M059J (cell line): ENCODE results near the gene PNMT. TPM values are rescaled to one million over a fixed set of nuclear protein-coding genes. Genes with fewer than 3 reads are reported as not detected.
A peak's percentile ranks its signal among the peaks of the same experiment; 100 is the strongest.

Experiments used
- DNase-seq: peaks from one replicate; pipeline ENCODE4 v3.0.0-alpha.2; 2012; ENCODE audit warnings: low read depth
- total RNA-seq: library from RNA; depleted of rRNA; stranded (reverse); fragments of >200 nt; shearing (Covaris generic); gene quantifications from 2 replicates; pipeline ENCODE4 v1.2.3, GENCODE V29; 2014

Gene PNMT
- total RNA-seq, 1 experiment from 2014 or later, result not detected

DNA sequence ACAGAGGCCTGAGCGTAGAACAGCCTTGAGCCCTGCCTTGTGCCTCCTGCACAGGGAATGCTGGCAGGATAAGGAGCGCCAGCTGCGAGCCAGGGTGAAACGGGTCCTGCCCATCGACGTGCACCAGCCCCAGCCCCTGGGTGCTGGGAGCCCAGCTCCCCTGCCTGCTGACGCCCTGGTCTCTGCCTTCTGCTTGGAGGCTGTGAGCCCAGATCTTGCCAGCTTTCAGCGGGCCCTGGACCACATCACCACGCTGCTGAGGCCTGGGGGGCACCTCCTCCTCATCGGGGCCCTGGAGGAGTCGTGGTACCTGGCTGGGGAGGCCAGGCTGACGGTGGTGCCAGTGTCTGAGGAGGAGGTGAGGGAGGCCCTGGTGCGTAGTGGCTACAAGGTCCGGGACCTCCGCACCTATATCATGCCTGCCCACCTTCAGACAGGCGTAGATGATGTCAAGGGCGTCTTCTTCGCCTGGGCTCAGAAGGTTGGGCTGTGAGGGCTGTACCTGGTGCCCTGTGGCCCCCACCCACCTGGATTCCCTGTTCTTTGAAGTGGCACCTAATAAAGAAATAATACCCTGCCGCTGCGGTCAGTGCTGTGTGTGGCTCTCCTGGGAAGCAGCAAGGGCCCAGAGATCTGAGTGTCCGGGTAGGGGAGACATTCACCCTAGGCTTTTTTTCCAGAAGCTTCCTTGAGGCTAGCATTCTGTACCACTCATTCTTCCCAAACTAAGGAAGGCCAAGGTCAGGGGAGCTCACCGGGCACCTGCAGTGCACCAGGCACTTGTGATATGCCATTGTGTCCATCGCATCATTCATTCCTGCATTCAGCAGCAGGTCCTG is 1.9 kb downstream of the PNMT start:
- DNase-seq, result no peak

DNA sequence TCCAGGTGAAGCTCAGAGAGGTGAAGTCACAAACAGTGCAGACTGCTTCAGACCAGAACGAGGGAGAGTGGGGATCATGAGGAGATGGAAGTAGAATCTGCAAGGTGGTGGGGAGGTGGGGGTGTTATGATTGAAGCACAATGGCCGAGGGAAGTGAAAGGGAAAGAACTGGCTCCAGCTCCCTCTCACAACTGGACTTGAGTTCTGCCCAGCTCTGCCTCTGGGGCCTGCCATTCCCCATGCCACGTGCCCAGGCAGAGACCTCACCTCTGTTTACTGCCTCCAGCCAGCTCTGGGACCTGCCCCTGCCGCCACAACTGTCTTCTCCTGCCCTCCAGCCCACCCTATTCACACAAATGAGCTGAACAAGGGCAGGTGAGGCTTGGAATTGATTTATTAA is 2.5 kb downstream of the PNMT start:
- DNase-seq, result no peak

DNA sequence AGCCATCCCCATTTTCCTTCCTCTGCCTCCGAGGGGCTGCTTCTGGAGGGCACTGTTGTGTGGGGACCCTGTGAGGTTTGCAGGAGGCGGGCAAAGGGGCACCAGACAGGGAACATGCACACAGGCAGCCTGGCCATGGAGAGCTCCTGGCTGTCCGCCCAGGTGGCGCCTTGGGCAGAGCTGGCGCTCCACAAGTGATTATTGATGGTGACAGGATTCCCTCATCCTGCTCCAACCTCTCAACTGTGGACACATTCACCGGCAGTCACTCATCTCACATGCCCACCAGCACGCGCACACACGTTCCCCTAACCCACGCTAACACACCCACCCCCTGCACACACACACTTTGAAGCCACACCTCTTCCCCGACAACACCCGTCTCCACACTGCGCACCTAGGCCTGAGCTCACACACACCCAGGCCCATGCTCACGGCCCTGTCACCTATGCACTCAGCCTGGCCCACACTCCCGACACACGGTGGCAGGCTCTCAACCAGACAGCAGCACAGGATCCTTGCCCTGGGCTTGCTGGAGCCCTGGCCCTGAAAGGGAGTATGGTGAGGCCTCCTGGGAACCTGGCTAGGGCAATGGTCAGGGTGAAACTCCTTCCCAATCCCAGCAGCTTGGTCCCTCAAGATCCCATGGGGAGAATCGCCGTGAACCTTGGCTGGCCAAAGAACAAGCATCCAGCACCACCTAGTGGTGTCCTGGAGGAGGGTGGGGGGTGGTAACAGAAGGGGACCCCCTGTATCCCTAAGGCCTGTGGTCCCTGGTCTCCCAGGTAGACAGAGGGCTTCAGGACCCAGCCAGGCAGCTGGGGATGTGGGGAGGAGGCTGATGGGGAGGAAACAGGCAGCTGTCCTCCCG is 3.6 kb downstream of the PNMT start:
- peak; percentile 42 for DNase-seq

DNA sequence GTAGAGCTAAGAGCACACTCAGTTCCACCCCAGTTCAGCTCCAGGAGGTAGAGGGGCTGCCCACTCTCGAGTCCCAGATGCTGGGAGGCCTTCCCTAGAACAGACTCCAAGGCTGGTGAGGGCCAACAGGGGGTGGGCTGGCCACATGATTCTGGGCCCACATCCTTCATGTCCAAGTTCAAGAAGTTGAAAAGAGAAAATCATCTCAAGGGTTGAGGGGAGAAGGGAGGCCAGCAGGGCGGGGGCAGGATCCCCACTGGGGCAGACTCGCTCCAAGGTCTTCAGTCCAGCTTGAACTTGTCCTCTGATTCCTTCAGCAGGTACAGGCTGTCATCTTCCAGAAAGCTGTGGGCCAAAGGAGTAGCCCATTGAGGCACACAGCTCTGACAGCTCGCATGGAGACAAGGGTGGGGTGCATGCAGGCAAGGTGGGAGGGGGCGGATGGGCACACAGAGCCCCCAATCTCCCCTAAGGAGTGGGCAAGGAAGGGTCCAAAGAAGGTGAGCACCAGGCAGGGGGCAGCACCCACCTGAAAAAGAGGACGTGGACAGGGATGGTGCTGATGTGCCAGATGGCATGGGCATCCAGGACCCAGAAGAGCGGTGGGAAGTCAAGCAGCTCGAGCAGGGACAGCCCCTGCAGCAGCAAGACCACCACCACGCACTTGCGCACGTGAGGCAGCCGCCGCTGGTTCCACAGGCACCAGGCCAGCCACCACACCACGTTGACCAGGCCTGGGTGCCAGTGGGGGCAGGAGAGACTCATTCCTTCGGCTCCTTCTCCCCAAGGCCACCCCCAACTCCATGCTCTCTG is 4.5 kb downstream of the PNMT start:
- no peak for DNase-seq

DNA sequence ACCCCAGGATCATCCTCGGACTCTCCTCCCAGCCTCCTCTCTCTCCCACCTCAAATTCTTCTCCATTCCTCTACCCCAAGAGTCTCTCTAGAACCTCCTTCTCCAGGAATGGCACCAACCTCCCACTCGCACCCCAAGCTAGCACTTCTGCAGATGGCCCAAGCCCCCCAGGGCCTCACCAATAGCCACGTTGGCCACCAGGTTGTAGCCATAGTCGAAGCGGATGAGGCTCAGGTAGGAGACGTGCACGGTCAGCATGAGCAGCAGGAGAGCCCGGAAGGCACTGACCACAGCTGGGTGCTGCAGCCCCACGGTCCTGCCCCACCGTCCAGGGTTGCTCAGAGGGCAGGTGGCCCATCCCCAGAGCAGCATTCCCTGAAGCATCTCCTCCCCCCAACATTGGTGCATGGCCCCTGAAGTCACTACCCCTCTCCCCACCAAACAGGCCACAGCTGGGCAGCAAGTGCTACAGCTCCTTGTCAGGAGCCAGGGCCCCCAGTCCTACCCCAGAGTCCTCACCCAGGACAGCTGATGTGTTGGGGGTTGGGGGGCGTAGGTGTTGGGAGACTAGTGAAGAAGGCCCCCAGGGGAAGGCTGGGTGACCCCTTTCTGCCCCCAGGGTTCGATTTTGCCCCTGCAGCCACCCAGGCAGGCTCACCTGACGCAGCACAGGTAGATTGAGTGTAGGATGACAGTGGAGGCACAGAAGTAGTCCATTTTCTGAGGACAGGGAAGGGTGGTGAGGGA is 5.3 kb downstream of the PNMT start:
- DNase-seq, result no peak

DNA sequence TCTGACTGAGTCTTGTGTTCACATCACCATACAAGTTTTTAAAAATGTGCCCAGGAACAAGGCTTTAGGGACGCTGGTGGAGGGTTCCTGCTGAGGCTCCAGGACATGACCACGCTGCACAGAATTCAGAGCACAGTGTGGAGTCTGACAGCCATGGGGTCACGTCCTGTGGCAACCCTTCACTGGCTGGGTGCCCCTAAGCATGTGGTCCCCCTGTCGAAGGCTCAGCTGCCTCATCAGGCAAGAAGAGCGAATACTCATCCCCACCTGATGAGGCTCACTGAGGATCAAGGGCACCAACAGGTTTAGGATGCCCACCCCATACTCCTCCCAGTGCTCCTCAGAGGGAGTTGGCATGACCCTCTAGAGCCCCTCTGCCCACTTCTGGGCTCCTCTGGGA is 5.9 kb downstream of the PNMT start:
- DNase-seq, result no peak

DNA sequence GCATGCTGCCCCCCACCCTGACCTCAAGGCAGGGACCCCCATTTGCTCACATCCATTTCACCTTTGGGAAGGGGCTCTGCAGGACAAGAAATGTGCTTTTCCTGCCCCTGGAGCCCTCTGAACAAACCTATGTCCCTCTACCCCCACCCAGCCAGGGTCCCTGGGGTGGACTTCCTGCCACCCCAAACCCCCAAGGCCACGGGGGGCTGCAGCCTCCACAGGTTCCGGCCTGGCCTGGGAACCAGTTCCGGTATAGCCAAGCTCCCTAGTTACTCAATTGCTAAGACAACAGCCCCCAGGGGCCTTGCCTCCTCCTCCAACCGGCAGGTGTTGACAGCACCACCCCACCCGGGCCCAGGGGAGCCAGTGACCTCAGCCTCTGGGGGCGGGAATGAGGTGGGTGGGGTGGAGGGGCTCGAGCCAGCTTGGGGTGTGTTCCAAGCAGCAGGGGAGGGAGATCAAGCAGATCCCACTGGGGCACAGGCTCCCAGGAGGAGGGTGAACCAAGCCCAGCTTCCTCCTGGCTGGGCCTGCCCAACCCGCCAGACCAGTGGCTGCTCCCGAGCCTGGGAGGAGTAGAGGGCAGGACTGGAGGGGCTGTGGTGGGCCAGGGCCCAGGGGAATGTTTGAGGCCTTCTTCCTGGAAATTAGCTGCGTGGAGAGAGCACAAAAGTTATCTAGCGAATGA is 6.6 kb downstream of the PNMT start:
- DNase-seq, result no peak

DNA sequence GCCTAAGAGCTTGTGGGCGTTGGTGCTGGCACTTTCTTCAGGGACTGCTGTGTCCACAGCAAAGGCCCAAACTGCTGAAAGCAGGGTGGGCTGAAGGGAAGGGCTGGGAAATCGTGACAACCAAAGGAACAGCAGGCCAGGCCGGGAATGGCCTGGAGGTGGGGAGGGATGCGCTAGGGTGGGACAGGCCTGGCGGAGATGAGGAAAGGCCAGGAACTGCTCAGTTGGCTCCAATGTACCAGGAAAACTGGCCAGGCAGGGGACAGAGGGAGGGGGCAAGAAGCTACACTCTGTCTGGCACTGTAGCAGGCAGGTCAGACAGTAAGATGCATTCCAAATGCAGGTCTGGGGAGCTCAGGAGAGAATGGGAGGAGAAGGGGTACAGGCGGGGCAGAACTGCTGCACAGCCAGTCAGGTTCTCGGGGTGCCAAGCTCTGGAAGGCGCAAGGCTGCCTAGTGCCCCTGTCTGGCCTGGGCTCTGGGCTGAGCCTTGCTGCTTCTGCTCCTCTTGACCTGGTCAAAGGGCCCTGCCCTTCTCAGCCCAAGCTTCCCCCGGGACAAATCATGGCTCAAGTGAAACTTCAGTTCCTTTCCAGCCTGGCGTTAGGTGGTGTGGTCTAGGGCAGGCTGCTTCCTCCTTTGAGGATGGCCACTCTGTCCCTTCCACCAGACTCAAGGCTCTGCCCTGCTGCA is 7.3 kb downstream of the PNMT start:
- DNase-seq, result no peak

DNA sequence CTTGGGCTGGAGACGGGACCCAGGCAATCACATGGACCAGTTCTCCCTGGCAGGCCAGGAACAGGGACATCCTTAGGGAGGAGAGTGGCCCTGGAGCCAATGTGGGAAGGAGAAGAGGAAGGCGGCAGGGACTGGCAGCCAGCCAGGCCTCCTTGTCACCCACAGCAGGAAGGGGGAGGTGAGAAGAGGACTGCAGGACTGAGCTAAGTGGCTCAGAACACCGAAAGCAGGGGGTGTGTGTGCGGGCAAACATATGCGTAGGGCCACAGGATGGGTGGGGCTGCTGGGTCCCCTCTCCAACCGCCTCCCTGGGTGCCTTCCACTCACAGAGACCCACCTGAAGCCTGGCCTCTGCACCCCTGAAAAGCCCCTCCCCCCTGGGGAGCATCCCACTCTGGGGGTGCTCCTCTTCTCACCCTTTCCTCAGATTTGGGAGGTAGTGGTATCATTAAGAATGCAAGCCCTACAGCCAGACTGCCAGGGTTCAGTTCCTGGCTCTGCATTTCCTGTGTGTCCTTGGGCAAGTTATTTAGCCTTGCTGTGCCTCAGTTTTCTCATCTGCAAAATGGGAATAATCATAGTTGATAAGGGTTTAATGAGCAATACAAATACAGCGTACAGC is 8.1 kb downstream of the PNMT start:
- peak; percentile 42 for DNase-seq

DNA sequence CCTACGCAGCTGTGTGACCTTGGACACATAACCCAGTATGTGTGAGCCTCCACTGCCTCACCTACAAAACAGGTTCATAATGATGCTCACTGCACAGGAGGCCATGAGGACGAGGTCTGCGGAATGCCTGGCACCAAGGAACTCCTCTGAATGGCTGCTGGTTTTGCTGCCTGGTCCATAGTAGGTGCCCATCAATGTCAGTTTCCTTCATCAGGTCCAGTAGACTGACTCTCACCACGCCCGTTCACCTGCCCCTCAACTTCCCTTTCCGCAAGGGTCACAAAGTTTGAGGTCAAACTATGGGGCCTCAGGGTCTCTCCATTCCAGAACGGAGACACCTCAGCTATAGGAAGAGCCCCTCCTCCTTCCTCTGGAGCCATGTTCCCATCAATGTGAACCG is 8.8 kb downstream of the PNMT start:
- DNase-seq, result no peak

DNA sequence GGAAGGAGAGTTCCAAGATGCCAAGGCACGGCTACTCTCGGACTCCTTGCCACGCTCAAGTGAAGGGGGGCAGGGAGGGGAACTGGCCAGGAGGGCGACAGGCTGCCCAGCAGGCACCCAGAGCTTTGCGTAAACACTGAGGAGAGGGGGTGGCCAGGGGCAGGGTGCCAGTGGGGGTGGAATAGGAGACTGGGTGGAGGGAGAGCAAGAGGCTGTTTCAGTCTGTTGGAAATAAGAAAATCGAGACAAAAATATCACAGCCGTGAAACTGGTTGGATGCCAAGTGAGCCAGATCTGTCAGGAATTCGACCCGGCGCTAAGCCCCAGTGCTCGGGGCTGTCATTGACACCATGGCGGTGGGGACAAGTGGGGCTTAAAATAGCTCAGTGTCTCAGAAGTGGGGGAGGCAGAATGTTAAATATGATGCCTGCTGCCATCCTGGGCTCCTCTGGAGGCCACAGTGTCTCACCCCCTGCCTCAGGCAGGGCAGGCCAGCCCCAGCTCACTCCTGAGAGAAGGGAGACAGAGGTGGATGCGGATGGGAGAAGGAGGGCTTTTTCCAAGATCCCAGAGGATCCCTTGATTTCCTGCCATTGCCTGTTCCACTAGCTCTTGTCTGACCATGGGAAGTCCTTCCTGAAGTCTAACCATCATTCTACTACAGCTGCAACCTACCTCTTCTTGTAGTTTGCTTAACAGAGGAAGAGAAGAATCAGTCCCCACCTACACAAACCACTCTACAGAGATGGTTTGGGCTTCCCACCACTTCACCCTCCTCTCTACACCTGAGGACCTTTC is 9.5 kb downstream of the PNMT start:
- DNase-seq, result no peak

DNA sequence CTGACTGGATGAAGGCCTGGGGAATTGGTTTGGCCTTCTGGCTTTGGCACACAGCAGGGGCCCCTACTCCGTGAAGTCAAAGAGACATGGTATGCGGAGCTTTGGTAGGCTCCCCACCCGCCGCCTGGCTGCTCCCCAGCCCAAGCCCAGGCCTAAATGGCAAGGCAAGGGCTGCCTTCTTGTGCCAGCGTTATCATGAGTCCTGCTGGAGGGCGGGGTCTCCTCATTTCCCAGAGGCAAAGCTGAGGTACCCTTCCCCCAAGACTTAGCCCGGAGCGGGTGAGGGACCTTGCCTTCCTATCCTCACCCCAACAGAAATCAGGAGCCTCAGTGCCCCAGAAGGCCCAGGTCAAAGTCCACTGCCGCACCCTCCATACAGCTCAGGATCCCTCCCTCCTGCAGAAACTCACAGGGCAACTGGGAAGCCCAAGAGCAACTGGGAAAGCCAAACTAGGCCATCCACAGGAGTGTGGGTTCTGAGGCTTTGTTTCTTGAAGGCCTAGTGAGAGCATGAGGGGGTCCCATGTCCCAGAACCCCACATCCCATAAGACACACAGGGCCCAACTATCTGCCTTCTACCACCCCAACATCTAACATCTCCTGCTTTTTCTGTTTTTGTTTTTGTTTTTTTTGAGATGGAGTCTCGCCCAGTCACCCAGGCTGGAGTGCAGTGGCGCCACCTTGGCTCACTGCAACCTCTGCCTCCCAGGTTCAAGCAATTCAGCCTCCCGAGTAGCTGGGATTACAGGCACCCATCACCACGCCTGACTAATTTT is 10.3 kb downstream of the PNMT start:
- no peak for DNase-seq

DNA sequence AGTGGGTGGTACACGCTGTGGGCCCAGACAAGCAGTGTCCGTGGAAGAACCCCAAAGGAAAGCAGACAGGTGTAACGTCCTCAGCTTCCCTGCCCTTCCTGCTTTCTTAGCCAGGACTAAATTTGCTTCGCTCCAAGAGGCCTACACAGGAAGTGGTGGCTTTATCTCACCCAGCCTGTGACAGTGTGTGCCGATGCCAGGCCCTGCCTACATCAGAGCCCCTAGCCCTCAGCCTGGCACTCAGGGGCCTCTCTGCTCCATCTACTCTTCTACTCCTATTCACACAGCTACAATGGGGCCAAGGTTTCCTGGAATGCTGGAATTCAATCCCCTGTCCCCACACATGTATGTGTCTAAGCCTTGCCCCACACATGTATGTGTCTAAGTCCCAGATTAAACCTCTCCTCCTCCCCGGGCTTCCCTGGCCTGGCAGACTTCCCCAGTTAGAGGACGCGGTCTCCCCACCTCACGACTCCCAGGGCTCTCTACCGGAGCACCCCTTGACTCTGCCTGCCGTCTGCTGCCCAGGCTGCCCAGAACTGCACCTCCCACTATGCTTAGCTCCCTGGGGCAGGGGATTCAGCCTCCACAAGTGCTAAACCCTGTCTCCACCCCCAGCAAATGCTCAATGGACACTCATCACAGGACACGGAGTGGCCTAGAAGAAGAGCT is 11.4 kb downstream of the PNMT start:
- DNase-seq, result no peak

DNA sequence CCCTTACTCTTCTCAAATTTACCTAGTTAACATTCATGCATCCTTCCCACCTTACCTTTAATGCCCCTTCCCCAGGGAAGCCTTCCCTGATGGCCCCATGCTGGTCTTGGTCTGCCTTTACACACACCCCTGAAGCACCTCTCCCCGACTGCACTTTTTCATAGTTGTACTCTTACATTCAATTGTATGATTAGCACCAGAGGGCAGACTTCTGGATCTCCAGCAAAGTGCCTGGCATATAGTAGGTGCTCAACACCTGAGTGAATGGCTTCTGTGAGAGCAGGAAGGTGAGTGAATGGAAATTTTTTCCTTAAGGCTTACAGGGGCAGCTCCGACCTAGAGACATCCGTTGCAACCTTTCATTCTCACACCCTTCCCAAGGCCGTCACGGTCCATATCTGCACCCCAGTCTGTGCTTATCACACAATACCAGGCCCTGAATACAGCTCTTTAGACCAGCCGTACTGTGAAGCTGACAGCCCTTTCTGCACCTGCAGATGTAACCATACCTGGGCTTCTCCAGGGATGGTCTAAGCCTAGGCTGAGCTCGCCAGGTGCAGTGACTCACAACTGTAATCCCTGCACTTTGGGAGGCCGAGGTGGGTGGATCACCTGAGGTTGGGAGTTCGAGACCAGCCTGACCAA is 15.2 kb downstream of the PNMT start:
- no peak for DNase-seq

DNA sequence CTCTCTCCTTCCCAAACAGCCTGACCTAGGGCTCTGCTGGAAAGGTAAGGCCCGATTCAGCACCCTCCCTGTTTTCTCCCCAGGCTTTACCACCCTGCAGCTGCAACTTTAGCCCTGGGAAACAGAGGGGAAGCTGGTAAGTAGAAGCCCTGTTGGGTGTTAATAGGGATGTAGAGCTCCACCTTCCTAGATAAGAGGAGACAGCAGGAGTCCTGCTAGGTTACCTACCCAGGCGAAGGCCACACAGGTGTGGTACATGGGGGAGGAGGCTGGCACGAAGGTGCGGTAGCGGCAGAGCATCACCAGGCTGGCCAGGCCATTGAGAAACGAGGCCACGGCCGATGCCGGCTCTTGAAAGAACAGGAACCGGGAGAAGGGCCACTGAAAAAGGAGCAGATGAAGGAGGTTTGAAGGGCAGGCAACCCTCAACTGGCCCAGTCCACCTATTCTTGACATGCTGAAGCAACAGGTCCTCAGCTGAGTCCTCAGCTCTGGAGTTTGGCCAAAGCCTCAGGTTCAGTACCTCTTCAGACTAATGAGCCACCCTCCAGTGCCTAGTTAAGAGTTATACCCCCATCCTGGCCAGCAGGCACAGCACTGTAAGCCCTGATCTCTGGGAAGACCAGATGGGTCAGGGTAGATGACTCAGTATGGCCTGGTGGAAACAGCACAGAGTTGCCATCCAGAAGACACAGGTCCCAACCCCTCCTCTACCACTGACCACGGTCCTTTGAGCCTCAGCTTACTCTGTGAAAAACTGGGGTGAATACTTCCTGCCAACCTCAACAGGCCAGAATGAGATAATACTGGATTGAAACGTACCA is 16.3 kb downstream of the PNMT start:
- DNase-seq, result no peak

DNA sequence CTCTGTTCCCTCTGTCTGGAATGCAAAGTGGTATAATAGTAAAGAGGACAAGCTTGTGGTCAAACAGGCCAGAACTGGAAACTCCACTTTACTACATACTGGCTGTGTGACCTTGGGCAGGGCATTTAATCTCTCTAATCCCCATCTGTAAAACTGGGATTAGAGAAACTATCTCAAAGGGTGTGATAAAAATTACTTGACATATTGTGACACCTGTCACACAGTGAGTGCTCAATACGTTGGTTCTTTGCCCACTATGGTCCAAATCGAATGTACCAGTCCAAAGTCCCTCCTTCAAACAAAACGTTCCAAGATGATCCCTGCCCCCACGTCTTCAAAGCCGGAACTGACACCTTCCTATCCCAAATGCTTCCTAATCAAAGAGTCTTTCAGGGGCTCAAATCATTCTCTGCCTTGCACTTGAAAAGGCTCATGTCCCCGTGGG is 18.9 kb downstream of the PNMT start:
- DNase-seq, result no peak
